Measurements from ENCODE around the gene DLGAP1. TPM values are rescaled to one million over a fixed set of nuclear protein-coding genes. Genes with fewer than 3 reads are reported as not detected.

The DLGAP1 gene
- total RNA-seq, 6 experiments from 2014 or later = 0.09 to 0.31 (median 0.18) TPM; not detected in 2

DNA sequence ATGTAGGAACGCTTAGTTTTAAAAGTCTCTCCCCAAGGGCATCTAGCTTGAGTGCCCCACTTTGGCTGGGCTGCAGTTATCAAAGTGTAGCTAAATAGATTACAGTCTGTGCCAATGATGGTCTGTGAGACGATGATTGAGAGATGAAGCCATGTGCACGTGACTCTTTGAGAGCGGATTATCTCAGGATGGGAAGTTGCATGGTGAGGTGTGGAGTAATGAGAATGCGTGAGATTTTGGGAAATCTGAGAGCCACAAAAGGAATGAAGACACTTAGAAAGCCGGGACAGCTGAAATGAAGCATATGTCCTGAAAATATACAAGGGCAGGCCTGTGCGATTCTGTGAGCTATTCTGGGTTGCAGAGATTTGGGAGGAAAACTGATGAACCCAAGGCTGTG lies 635.1 kb downstream of the DLGAP1 start:
- intact Hi-C loops (cut with DNase I) = no loop called here
- H3K27ac ChIP-seq = no peak overlapping the region
- 59% methylated on average over 7 of the region's 7 CpGs for WGBS (ENCODE audit: insufficient coverage, low coverage, low lambda C conversion rate, missing lambda C conversion rate)
- no peak overlapping the region for H3K4me3 ChIP-seq
- H3K9me3 ChIP-seq = no peaks in the 10 kb centered on the region
- DNase-seq (no peak), ATAC-seq (no peak)
- H3K36me3 ChIP-seq = no peaks in the 10 kb centered on the region
- H3K4me1 ChIP-seq = peaks cover 0 to 6% (median 0%) of the 10 kb centered on the region in 4 donors
- TF ChIP-seq, protein P1, sequence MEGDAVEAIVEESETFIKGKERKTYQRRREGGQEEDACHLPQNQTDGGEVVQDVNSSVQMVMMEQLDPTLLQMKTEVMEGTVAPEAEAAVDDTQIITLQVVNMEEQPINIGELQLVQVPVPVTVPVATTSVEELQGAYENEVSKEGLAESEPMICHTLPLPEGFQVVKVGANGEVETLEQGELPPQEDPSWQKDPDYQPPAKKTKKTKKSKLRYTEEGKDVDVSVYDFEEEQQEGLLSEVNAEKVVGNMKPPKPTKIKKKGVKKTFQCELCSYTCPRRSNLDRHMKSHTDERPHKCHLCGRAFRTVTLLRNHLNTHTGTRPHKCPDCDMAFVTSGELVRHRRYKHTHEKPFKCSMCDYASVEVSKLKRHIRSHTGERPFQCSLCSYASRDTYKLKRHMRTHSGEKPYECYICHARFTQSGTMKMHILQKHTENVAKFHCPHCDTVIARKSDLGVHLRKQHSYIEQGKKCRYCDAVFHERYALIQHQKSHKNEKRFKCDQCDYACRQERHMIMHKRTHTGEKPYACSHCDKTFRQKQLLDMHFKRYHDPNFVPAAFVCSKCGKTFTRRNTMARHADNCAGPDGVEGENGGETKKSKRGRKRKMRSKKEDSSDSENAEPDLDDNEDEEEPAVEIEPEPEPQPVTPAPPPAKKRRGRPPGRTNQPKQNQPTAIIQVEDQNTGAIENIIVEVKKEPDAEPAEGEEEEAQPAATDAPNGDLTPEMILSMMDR (IDR thresholded peaks at IDR 0.05) = no peak
- TF ChIP-seq POLR2A (IDR thresholded peaks at IDR 0.05) = no peak
- no peaks in the 10 kb centered on the region for H3K27me3 ChIP-seq

DNA sequence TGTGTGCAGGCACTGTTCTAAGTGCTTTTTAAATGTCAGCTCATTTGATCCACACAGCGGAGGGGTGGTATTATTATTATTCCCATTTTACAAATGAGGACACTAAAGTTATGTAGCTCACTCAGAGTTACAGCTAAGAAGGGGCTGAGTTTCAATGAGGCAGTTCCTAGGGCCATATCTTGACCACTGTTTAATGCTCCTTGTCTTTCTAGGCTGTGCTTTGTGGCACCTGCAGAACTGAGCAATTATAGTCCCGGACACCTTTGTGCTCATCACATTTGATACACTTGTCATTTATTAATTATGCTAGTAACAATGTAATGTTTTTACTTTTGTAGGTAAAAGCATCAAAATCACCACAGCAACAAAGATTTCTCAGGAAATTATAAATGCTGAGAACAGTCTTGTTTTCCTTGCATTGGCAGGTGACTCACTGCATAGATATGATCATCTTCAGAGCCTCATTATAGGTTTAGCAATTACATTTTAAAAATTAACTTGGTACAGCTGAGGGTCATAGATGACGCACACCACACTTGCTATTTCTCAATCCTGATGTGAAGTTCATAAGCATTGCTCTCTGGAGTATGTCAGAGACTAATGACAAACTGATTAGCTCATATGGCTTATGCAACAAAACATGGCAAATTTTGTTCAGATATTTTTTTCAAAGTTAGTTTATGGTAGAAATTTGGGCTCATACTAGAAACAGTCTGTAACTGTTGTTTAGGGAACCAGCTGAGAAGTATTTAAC lies 638.3 kb downstream of the DLGAP1 start:
- DNase-seq = no peak
- Histone ChIP-seq H3K36me3 (no peaks in the 10 kb centered on the region), H3K4me3 (no peak overlapping the region), H3K4me1 (peaks cover 0 to 6% (median 0%) of the 10 kb centered on the region in 4 donors), H3K27ac (peak overlapping the region in 2 of 3 donors; percentile 19 to 55), H3K9me3 (no peaks in the 10 kb centered on the region), H3K27me3 (no peaks in the 10 kb centered on the region)
- 56% methylated on average over 3 of the region's 3 CpGs for WGBS (ENCODE audit: insufficient coverage, low coverage, low lambda C conversion rate, missing lambda C conversion rate)
- intact Hi-C loops (cut with DNase I) = no loop called here
- TF ChIP-seq, protein P1 (IDR thresholded peaks at IDR 0.05) = no peak
- no peak for TF ChIP-seq POLR2A (IDR thresholded peaks at IDR 0.05)
- ATAC-seq = peak; percentile 88 to 98 (median 92)

DNA sequence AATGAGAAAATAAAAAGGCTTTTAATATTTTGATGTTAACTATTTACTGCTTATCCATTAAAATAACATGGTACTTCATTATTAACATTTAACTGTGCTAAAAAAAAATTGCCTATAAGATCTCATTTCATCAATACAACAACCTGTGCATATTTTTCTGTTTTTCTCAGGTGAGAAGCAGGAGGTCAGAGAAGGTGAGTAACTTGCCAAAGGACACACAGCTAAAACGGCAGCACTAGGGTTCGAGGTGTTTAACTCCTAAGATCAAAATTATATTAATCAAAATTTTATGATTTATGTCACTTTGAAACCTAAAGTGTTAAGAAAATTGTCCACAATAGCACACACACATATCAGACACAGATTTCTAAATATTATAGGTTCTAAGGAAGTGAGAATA lies 639.1 kb downstream of the DLGAP1 start:
- WGBS (ENCODE audit: insufficient coverage, low coverage, low lambda C conversion rate, missing lambda C conversion rate) = 61% methylated on average over 2 of the region's 2 CpGs
- Histone ChIP-seq H3K36me3 (no peaks in the 10 kb centered on the region), H3K9me3 (no peaks in the 10 kb centered on the region), H3K4me3 (no peak overlapping the region), H3K4me1 (peaks cover 0 to 6% (median 0%) of the 10 kb centered on the region in 4 donors), H3K27me3 (no peaks in the 10 kb centered on the region), H3K27ac (no peak overlapping the region)
- DNase-seq = no peak
- ATAC-seq = no peak
- intact Hi-C loops (cut with DNase I) = no loop called here
- TF ChIP-seq, protein P1 (IDR thresholded peaks at IDR 0.05) = no peak
- no peak for TF ChIP-seq POLR2A (IDR thresholded peaks at IDR 0.05)

DNA sequence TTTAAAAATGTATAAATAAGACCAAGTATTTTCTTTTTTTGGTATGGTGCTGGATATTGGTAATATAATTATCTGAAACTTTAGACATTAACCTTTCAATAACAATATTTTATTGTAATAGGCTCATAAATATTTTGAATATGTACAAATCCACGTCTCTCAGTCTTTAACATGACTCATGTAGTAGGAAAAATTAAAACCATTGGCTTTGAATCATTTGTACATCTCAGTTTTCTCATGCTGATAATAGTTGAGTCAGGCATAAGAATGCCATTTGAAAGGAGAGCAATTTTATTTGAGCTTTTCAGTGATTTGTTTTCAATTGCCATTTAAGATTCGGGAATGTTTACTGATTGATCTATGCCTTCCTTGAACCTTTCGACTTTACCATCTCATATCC lies 640.3 kb downstream of the DLGAP1 start:
- H3K27ac ChIP-seq = no peak overlapping the region

More for the DNA sequence above, 640.3 kb downstream of the DLGAP1 start:
- 77% methylated on average over 3 of the region's 3 CpGs for WGBS (ENCODE audit: insufficient coverage, low coverage, low lambda C conversion rate, missing lambda C conversion rate)
- Histone ChIP-seq H3K4me1 (peaks cover 0 to 6% (median 0%) of the 10 kb centered on the region in 4 donors), H3K36me3 (no peaks in the 10 kb centered on the region), H3K4me3 (no peak overlapping the region), H3K27me3 (no peaks in the 10 kb centered on the region), H3K9me3 (no peaks in the 10 kb centered on the region)
- TF ChIP-seq, protein P1 (IDR thresholded peaks at IDR 0.05) = no peak
- no peak for TF ChIP-seq POLR2A (IDR thresholded peaks at IDR 0.05)
- DNase-seq (no peak), ATAC-seq (no peak)
- intact Hi-C loops (cut with DNase I) = no loop called here

Data from right lobe of liver (tissue), 6 donors.